ENCODE data around the gene UBASH3B. TPM values are rescaled to one million over a fixed set of nuclear protein-coding genes. Genes with fewer than 3 reads are reported as not detected.
"Not testable (repeated sequence)": the region's sequence is repeated elsewhere in the genome, so short reads cannot be mapped to it uniquely, and the experiment has no call there.

UBASH3B gene
- polyA plus RNA-seq, 4 donors = 0.89 to 2.1 (median 1.0) TPM

GRCh38 chr11:122861631-122862030 is 206.1 kb downstream of the UBASH3B start:
- Histone ChIP-seq H3K27ac (ENCODE audit: low read depth in 1 of 3, low read length in 2 of 3) (no peak overlapping the region), H3K27me3 (ENCODE audit: control insufficient read depth in 3 of 3, insufficient read depth in 3 of 3, low read length in 3 of 3) (peaks cover 0 to 11% (median 0%) of the 10 kb centered on the region in 3 donors), H3K36me3 (ENCODE audit: control insufficient read depth in 3 of 3, insufficient read depth in 2 of 3, low read depth in 1 of 3, low read length in 3 of 3) (no peaks in the 10 kb centered on the region), H3K9me3 (ENCODE audit: control insufficient read depth in 2 of 2, insufficient read depth in 1 of 2, low read depth in 1 of 2, low read length in 1 of 2) (no peaks in the 10 kb centered on the region), H3K4me1 (ENCODE audit: control insufficient read depth in 3 of 3, insufficient read depth in 2 of 3, low read depth in 1 of 3, low read length in 2 of 3) (no peaks in the 10 kb centered on the region), H3K4me3 (ENCODE audit: low read depth in 1 of 3, low read length in 3 of 3) (no peak overlapping the region)
- DNase-seq (no peak), FAIRE-seq (no peak)
- WGBS, 3 donors = 30 to 66% (median 44%) methylated on average over 3 of the region's 3 CpGs

GRCh38 chr11:122862091-122862490 is 206.6 kb downstream of the UBASH3B start:
- 75 to 94% (median 83%) methylated on average over 1 of the region's 1 CpG for WGBS, 3 donors

GRCh38 chr11:122863154-122863553 is 207.6 kb downstream of the UBASH3B start:
- not testable (repeated sequence) for H3K9me3 ChIP-seq (ENCODE audit: control insufficient read depth in 2 of 2, insufficient read depth in 1 of 2, low read depth in 1 of 2, low read length in 1 of 2); H3K4me3 ChIP-seq (ENCODE audit: low read depth in 1 of 3, low read length in 3 of 3); FAIRE-seq; H3K4me1 ChIP-seq (ENCODE audit: control insufficient read depth in 3 of 3, insufficient read depth in 2 of 3, low read depth in 1 of 3, low read length in 2 of 3); H3K27ac ChIP-seq (ENCODE audit: low read depth in 1 of 3, low read length in 2 of 3); H3K36me3 ChIP-seq (ENCODE audit: control insufficient read depth in 3 of 3, insufficient read depth in 2 of 3, low read depth in 1 of 3, low read length in 3 of 3); DNase-seq
- H3K27me3 ChIP-seq (ENCODE audit: control insufficient read depth in 3 of 3, insufficient read depth in 3 of 3, low read length in 3 of 3) = peaks cover 0 to 12% (median 0%) of the 10 kb centered on the region in 3 donors
- 69 to 87% (median 84%) methylated on average over 1 of the region's 1 CpG for WGBS, 3 donors

More at GRCh38 chr11:122862091-122862490, 206.6 kb downstream of the UBASH3B start:
- no peak for DNase-seq
- H3K9me3 ChIP-seq (ENCODE audit: control insufficient read depth in 2 of 2, insufficient read depth in 1 of 2, low read depth in 1 of 2, low read length in 1 of 2) = no peaks in the 10 kb centered on the region
- no peak overlapping the region for H3K27ac ChIP-seq (ENCODE audit: low read depth in 1 of 3, low read length in 2 of 3)
- H3K4me3 ChIP-seq (ENCODE audit: low read depth in 1 of 3, low read length in 3 of 3) = no peak overlapping the region
- FAIRE-seq = no peak
- H3K4me1 ChIP-seq (ENCODE audit: control insufficient read depth in 3 of 3, insufficient read depth in 2 of 3, low read depth in 1 of 3, low read length in 2 of 3) = no peaks in the 10 kb centered on the region
- peaks cover 0 to 11% (median 0%) of the 10 kb centered on the region in 3 donors for H3K27me3 ChIP-seq (ENCODE audit: control insufficient read depth in 3 of 3, insufficient read depth in 3 of 3, low read length in 3 of 3)
- no peaks in the 10 kb centered on the region for H3K36me3 ChIP-seq (ENCODE audit: control insufficient read depth in 3 of 3, insufficient read depth in 2 of 3, low read depth in 1 of 3, low read length in 3 of 3)

GRCh38 chr11:122863704-122864326 is 208.3 kb downstream of the UBASH3B start:
- WGBS, 3 donors = 20 to 35% (median 30%) methylated on average over 7 of the region's 7 CpGs
- no peak overlapping the region for H3K4me3 ChIP-seq (ENCODE audit: low read depth in 1 of 3, low read length in 3 of 3)
- H3K36me3 ChIP-seq (ENCODE audit: control insufficient read depth in 3 of 3, insufficient read depth in 2 of 3, low read depth in 1 of 3, low read length in 3 of 3) = no peaks in the 10 kb centered on the region
- DNase-seq (peak; percentile 29 to 41), FAIRE-seq (no peak)
- H3K4me1 ChIP-seq (ENCODE audit: control insufficient read depth in 3 of 3, insufficient read depth in 2 of 3, low read depth in 1 of 3, low read length in 2 of 3) = no peaks in the 10 kb centered on the region
- H3K27ac ChIP-seq (ENCODE audit: low read depth in 1 of 3, low read length in 2 of 3) = no peak overlapping the region
- peaks cover 0 to 14% (median 0%) of the 10 kb centered on the region in 3 donors for H3K27me3 ChIP-seq (ENCODE audit: control insufficient read depth in 3 of 3, insufficient read depth in 3 of 3, low read length in 3 of 3)
- no peaks in the 10 kb centered on the region for H3K9me3 ChIP-seq (ENCODE audit: control insufficient read depth in 2 of 2, insufficient read depth in 1 of 2, low read depth in 1 of 2, low read length in 1 of 2)

Other genes with a start within 250 kb of the UBASH3B start
- under 1 TPM in 3 of 4 donors, not detected in 1; 0.15 to 0.54 (median 0.31) TPM for gene CRTAM, start 182.8 kb downstream of the UBASH3B start, polyA plus RNA-seq
- 1 to 10 TPM; 1.3 to 7.2 (median 1.6) TPM for gene JHY, start 227.0 kb downstream of the UBASH3B start, polyA plus RNA-seq